Gastrocnemius medialis (tissue), 4 donors: Measurements from ENCODE around the gene CHN2.

ENCODE experiments used
- POLR2A ChIP-seq, 2 donors: fragments of 450-650 bp; IDR thresholded peaks; one replicate each; pipeline ENCODE4 v1.6.1; 2017; ENCODE audit warnings: antibody characterized with exemption in 2 of 2, mild to moderate bottlenecking in 2 of 2, moderate library complexity in 2 of 2
- TF ChIP-seq, protein P1 (sequence below), 5 experiments: fragments of 450-650 bp in 3 of 5; fragments of 200-600 bp in 2 of 5; sonication (generic) in 2 of 5; IDR thresholded peaks in 4 of 5; conservative IDR thresholded peaks in 1 of 5; 1 replicate in 4 of 5; 2 replicates in 1 of 5; pipeline ENCODE4 v1.5.1; 2016 to 2019; ENCODE audit warnings: antibody characterized with exemption in 5 of 5, mild to moderate bottlenecking in 3 of 5, moderate library complexity in 3 of 5

GRCh38 chr7:29309041-29309854 lies 114.7 kb downstream of the CHN2 start:
- no peak for TF ChIP-seq POLR2A (IDR thresholded peaks at IDR 0.05)
- TF ChIP-seq, protein P1, sequence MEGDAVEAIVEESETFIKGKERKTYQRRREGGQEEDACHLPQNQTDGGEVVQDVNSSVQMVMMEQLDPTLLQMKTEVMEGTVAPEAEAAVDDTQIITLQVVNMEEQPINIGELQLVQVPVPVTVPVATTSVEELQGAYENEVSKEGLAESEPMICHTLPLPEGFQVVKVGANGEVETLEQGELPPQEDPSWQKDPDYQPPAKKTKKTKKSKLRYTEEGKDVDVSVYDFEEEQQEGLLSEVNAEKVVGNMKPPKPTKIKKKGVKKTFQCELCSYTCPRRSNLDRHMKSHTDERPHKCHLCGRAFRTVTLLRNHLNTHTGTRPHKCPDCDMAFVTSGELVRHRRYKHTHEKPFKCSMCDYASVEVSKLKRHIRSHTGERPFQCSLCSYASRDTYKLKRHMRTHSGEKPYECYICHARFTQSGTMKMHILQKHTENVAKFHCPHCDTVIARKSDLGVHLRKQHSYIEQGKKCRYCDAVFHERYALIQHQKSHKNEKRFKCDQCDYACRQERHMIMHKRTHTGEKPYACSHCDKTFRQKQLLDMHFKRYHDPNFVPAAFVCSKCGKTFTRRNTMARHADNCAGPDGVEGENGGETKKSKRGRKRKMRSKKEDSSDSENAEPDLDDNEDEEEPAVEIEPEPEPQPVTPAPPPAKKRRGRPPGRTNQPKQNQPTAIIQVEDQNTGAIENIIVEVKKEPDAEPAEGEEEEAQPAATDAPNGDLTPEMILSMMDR (IDR thresholded peaks at IDR 0.05 in 4 of 5, conservative IDR thresholded peaks at IDR 0.05 in 1 of 5): no peak
